Chondrocyte (in vitro differentiated cells): ENCODE measurements around the gene ZNF280A. TPM values are rescaled to one million over a fixed set of nuclear protein-coding genes. Genes with fewer than 3 reads are reported as not detected.

Source experiments
- DNase-seq: peaks from one replicate; pipeline ENCODE4 v3.0.0; 2021; ENCODE audit warnings: mixed read lengths, low spot score
- H3K27ac Mint-ChIP-seq: one replicate; pipeline ENCODE4 v1.8.0; 2021; ENCODE audit warnings: mild to moderate bottlenecking, moderate library complexity, mixed read lengths; ENCODE audit not compliant: unreplicated experiment
- H3K27me3 Mint-ChIP-seq: 2 replicates; pipeline ENCODE4 v1.8.0; 2021; ENCODE audit warnings: low read depth, mixed read lengths
- H3K36me3 Mint-ChIP-seq: 2 replicates; pipeline ENCODE4 v1.8.0; 2021; ENCODE audit warnings: low read depth, mixed read lengths
- H3K4me1 Mint-ChIP-seq: 2 replicates; pipeline ENCODE4 v1.8.0; 2021; ENCODE audit warnings: low read depth, mild to moderate bottlenecking, mixed read lengths
- H3K4me3 Mint-ChIP-seq: one replicate; pipeline ENCODE4 v1.8.0; 2021; ENCODE audit warnings: mild to moderate bottlenecking, moderate library complexity, mixed read lengths; ENCODE audit not compliant: unreplicated experiment
- H3K9me3 Mint-ChIP-seq: 2 replicates; pipeline ENCODE4 v1.8.0; 2021; ENCODE audit warnings: low read depth, mixed read lengths
- long read RNA-seq: library from polyadenylated mRNA; stranded (forward); transcript quantifications from one replicate; pipeline ENCODE4 v2.0.0, GENCODE V29; 2021
- total RNA-seq: library from RNA; stranded (reverse); gene quantifications from 3 replicates; pipeline ENCODE4 v1.2.1, GENCODE V29; 2021
- TF ChIP-seq, protein P1 (sequence below): fragments of 200-600 bp; sonication (generic); IDR thresholded peaks from 2 replicates; pipeline ENCODE4 v1.5.0; 2021; ENCODE audit warnings: antibody characterized with exemption, mild to moderate bottlenecking, moderate library complexity

The ZNF280A gene, protein sequence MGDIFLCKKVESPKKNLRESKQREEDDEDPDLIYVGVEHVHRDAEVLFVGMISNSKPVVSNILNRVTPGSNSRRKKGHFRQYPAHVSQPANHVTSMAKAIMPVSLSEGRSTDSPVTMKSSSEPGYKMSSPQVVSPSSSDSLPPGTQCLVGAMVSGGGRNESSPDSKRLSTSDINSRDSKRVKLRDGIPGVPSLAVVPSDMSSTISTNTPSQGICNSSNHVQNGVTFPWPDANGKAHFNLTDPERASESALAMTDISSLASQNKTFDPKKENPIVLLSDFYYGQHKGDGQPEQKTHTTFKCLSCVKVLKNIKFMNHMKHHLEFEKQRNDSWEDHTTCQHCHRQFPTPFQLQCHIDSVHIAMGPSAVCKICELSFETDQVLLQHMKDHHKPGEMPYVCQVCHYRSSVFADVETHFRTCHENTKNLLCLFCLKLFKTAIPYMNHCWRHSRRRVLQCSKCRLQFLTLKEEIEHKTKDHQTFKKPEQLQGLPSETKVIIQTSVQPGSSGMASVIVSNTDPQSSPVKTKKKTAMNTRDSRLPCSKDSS
- not detected in 3 replicates for total RNA-seq
- long read RNA-seq: 0 reads

DNA sequence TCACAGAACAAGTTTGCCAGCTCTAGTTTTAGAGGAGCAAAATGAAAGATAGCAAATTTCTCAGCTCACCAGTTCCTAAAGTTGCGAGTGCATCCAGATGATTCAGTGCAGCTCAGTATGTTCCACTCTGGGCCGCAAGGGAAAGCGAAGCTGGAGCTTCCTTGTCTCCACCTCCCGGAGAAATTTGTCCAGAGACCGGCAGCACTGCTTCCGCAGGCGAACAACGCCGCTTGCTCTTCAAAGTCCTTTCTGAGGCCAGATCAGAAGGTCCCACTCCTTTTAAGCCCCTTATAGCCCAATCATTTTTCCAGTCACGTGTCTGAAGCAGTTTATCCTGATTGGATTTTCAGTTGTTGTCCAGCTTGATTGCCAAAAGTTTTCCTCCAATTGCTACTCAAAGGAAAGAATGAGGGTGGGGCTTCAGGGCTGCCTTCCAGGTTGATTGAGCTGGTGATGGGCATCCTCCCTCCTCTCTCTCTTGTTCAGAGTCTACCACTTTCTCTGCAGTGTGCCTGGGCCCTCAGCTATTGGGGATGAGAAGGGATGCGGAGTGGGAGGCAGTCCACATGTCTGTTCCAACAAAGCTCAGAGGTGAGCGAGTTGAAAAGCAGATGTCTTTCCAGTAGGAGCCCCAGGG is at the start of gene ZNF280A:
Gene ZNF280A, minus strand, starts transcription at position 251 of the 637 bp plus-strand sequence. CDS start 4,640 bp downstream, outside the sequence.
- H3K9me3 Mint-ChIP-seq: no peaks in the 10 kb centered on the region
- H3K27me3 Mint-ChIP-seq: peaks cover 27% of the 10 kb centered on the region
- no peak within 1 kb of the TSS for H3K4me3 Mint-ChIP-seq
- no peak within 1 kb of the TSS for H3K27ac Mint-ChIP-seq
- H3K4me1 Mint-ChIP-seq: no peaks in the 10 kb centered on the region
- TF ChIP-seq, protein P1, sequence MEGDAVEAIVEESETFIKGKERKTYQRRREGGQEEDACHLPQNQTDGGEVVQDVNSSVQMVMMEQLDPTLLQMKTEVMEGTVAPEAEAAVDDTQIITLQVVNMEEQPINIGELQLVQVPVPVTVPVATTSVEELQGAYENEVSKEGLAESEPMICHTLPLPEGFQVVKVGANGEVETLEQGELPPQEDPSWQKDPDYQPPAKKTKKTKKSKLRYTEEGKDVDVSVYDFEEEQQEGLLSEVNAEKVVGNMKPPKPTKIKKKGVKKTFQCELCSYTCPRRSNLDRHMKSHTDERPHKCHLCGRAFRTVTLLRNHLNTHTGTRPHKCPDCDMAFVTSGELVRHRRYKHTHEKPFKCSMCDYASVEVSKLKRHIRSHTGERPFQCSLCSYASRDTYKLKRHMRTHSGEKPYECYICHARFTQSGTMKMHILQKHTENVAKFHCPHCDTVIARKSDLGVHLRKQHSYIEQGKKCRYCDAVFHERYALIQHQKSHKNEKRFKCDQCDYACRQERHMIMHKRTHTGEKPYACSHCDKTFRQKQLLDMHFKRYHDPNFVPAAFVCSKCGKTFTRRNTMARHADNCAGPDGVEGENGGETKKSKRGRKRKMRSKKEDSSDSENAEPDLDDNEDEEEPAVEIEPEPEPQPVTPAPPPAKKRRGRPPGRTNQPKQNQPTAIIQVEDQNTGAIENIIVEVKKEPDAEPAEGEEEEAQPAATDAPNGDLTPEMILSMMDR: no peak
- H3K36me3 Mint-ChIP-seq: no peaks in the 10 kb centered on the region
- no peak for DNase-seq

DNA sequence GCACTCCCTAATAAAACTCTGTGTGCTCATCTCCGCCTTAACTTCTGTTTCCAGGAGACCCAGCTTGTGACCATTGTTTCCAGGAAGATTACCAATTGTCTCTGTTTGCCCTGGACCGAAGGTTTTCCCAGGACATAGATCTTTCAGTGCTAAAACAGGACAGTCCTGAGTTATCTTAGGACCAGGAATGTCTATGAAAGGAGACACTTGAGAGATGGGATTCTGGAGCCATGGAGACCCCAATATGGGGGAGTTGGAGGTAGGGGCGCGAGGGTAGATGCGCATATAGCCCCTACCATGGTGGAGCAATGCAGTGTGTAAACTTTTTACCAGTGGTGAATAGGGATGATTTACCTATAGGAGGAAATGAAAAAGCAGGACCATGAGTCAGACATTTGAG is 49.1 kb upstream of the ZNF280A start:
- Mint-ChIP-seq H3K9me3 (peaks cover 3% of the 10 kb centered on the region), H3K27ac (no peak overlapping the region), H3K27me3 (peaks cover 57% of the 10 kb centered on the region), H3K4me1 (no peaks in the 10 kb centered on the region), H3K4me3 (no peak overlapping the region), H3K36me3 (no peaks in the 10 kb centered on the region)
- TF ChIP-seq, protein P1: no peak
- DNase-seq: no peak

DNA sequence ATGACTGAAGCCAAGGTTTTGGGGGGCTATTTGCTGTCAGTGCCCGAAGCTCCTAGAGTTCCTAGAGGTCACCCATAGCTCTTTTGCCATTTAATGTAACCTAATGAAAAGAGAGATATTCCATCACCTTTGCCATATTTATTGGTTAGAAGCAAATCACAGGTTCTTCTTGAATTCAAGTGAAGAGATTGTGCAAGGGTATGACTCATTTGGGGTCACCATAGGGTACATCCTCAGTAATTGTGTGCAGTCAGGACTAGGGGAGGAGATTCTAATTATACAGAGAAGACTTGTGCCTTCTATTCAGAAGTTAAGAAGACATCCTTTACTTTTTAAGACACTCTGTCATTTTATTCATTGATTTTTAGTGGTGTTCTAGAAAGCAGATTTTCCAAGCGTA is 45.9 kb upstream of the ZNF280A start:
- H3K9me3 Mint-ChIP-seq: peaks cover 3% of the 10 kb centered on the region
- no peak for DNase-seq
- no peak overlapping the region for H3K27ac Mint-ChIP-seq
- no peak overlapping the region for H3K4me3 Mint-ChIP-seq
- TF ChIP-seq, protein P1: no peak
- no peaks in the 10 kb centered on the region for H3K4me1 Mint-ChIP-seq
- peaks cover 34% of the 10 kb centered on the region for H3K27me3 Mint-ChIP-seq
- H3K36me3 Mint-ChIP-seq: no peaks in the 10 kb centered on the region

DNA sequence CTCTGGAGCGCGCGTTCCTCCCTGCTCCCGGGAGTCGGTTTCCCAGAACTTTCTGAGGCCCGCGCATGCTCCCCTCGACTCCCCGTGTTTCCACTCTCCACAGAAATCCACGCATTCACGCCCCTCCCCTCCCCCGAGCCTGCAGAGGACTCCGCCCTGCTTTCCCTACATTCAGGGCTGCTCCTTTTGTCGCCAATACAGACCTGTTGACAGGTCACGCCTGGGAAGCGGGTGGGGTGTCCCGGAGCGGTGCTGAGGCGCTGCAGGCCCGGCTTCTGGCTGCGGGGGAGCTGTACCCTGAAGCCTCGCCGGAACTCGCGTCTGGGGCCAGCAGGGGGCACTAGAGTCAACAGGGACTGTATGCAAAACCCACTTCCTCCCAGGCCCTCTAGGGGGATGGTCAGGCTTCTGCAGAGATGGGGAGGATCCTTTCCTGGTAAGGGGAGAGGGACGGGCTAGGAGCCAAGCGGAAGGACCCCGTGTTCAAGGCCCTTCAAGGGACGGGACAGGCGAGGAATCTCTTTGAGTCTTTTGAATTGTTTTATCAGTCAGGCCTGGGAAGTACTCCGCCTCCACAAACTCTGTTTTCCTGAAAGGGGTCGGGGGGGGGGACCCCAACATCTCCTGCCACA is 39.0 kb upstream of the ZNF280A start, which contains the start of gene PRAME:
Gene PRAME, minus strand, starts transcription at position 294 of the 632 bp plus-strand sequence. CDS start 2,433 bp downstream, outside the sequence.
- TF ChIP-seq, protein P1: peak; percentile 73
- H3K9me3 Mint-ChIP-seq: no peaks in the 10 kb centered on the region
- DNase-seq: no peak
- H3K27me3 Mint-ChIP-seq: peaks cover 10% of the 10 kb centered on the region
- H3K4me3 Mint-ChIP-seq: no peak within 1 kb of the TSS
- no peaks in the 10 kb centered on the region for H3K36me3 Mint-ChIP-seq
- no peak within 1 kb of the TSS for H3K27ac Mint-ChIP-seq
- no peaks in the 10 kb centered on the region for H3K4me1 Mint-ChIP-seq
